Erythroblast (primary cell): Measurements from ENCODE around the gene ZNF740.
"Not testable (repeated sequence)": the region's sequence is repeated elsewhere in the genome, so short reads cannot be mapped to it uniquely, and the experiment has no call there.

Experiments used
- GATA1 ChIP-seq: IDR thresholded peaks from 2 replicates; pipeline ENCODE4 v1.6.1; 2011; ENCODE audit warnings: low read depth, mild to moderate bottlenecking, control low read depth, low read length, moderate library complexity
- POLR2A ChIP-seq: IDR thresholded peaks from 2 replicates; pipeline ENCODE4 v1.6.1; 2011; ENCODE audit warnings: mild to moderate bottlenecking, low read length

DNA sequence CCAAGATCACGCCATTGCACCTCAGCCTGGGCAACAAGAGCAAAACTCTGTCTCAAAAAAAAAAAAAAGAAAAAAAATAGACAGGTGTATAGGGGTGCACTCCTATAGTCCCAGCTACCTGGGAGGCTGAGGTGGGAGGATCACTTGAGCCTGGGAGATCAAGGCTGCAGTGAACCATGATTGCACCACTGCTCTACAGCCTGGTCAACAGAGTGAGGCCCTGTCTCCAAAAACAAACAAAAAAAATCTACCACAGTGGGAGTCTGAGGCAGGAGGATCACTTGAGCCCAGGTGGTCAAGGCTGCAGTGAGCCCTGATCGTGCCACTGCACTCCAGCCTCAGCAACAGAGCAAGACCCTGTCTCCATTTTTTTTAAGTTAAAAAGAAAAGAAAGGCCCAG lies 17.5 kb upstream of the ZNF740 start:
- not testable (repeated sequence) for TF ChIP-seq POLR2A, GATA1
